Measurements from ENCODE around the gene FAM210B.
A peak's percentile ranks its signal among the peaks of the same experiment; 100 is the strongest.
"Not testable (repeated sequence)": the region's sequence is repeated elsewhere in the genome, so short reads cannot be mapped to it uniquely, and the experiment has no call there.

FAM210B gene

DNA sequence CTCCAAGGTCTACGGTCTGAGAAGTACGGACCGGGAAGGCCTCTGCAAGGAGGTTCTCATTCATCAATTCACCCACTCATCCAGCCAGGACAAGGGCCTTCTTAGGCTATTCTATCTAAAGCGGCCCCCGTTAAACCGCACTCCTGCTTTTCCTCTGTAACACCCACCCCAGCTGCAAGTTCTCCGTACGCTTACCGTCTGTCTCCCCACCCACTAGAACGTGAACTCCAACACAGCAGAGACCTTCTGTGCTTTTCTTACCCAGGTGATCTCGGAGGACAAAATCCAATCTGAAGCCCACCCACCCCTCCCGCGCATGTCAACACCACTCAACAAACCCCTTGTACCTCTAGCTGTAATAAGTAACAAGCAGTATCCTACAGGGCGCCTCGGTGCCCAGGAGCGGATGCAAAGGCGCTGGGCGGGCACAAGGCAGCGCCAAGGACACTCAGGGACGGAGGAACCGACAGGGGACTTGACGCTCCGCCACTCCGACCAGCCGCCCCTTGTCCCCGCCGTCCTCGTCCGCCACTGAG lies 32.9 kb downstream of the FAM210B start:
- H3K4me1 Mint-ChIP-seq = peaks cover 60% of the 10 kb centered on the region
- CTCF ChIA-PET = interaction anchor here (0.6 to 1.3 kb wide), 3 partner anchors 10 to 72 kb away, joined by 3 read pairs; no protein-coding TSS in a partner anchor
- DNase-seq = no peak
- no peak overlapping the region for H3K4me3 Mint-ChIP-seq
- H3K27me3 Mint-ChIP-seq = no peaks in the 10 kb centered on the region
- H3K27ac Mint-ChIP-seq = no peak overlapping the region
- no peaks in the 10 kb centered on the region for H3K9me3 Mint-ChIP-seq
- peaks cover 51% of the 10 kb centered on the region for H3K36me3 Mint-ChIP-seq

GRCh38 chr20:56392132-56392880 lies 33.5 kb downstream of the FAM210B start, which contains the start of the genes AURKA and CSTF1:
AURKA (minus strand) TSS chr20:56392215; CDS start chr20:56388197, 4,018 bp downstream.
CSTF1 (plus strand) TSS chr20:56392645; CDS start chr20:56395553, 2,908 bp downstream.
- Mint-ChIP-seq H3K36me3 (peaks cover 56% of the 10 kb centered on the region), H3K4me1 (peaks cover 62% of the 10 kb centered on the region), H3K27ac (no peak within 1 kb of the TSS), H3K9me3 (no peaks in the 10 kb centered on the region), H3K27me3 (no peaks in the 10 kb centered on the region), H3K4me3 (no peak within 1 kb of the TSS)
- CTCF ChIA-PET = interaction anchor here (1.2 to 1.3 kb wide), 2 partner anchors 11 to 72 kb away, joined by 3 read pairs; no protein-coding TSS in a partner anchor
- peak; percentile 99 for DNase-seq

DNA sequence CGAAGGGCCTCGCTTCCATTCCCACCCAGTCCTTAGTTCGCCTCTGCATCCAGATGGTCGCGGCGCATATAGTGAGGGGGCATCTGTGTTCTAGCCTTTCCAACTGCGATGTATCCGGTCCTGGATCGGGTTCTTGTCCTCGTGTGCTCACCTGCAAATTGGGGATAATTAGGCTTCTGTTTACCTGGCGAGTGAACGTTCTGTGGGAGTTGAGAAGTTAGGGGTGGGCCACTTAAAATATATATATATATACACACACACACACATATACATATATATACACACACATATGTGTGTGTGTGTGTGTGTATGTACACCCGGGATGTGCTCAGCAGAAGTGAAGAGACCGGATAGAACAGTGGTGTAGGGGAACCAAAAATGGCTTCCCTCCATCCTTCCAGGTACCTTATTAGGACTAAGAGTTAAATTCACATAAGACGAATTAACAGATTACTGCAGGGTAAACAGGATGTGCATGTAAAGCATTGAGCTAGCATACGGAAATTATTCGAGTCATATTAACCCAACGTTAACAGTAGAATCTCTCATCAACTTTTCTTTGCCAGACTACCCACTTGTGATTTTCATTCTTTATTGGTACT lies 34.2 kb downstream of the FAM210B start:
- Mint-ChIP-seq H3K9me3 (no peaks in the 10 kb centered on the region), H3K27ac (no peak overlapping the region), H3K27me3 (no peaks in the 10 kb centered on the region), H3K36me3 (peaks cover 58% of the 10 kb centered on the region), H3K4me1 (peaks cover 61% of the 10 kb centered on the region), H3K4me3 (no peak overlapping the region)
- CTCF ChIA-PET = interaction anchor here (0.6 to 1.2 kb wide), 3 partner anchors 19 to 92 kb away, joined by 3 read pairs; partner anchors contain the start of gene CASS4
- peak; percentile 31 for DNase-seq

- no peak for DNase-seq
- Mint-ChIP-seq H3K9me3 (no peaks in the 10 kb centered on the region), H3K27ac (no peak overlapping the region), H3K27me3 (no peaks in the 10 kb centered on the region), H3K36me3 (peaks cover 57% of the 10 kb centered on the region), H3K4me3 (no peak overlapping the region), H3K4me1 (peaks cover 56% of the 10 kb centered on the region)
- CTCF ChIA-PET = interaction anchor here (0.6 to 1.3 kb wide), 3 partner anchors 19 to 111 kb away, joined by 3 read pairs; partner anchors contain the start of gene CASS4
Measured at GRCh38 chr20:56393653-56394052, 34.9 kb downstream of the FAM210B start.

GRCh38 chr20:56395166-56395565 lies 36.4 kb downstream of the FAM210B start:
- H3K4me3 Mint-ChIP-seq = no peak overlapping the region
- H3K36me3 Mint-ChIP-seq = peaks cover 56% of the 10 kb centered on the region
- peak overlapping the region; percentile 17 for H3K27ac Mint-ChIP-seq
- DNase-seq = no peak
- H3K27me3 Mint-ChIP-seq = no peaks in the 10 kb centered on the region
- CTCF ChIA-PET = interaction anchor here (0.9 to 1.8 kb wide), 5 partner anchors 12 to 156 kb away, joined by 3 to 7 read pairs (median 3); partner anchors contain the start of gene CASS4
- H3K9me3 Mint-ChIP-seq = no peaks in the 10 kb centered on the region
- peaks cover 45% of the 10 kb centered on the region for H3K4me1 Mint-ChIP-seq

DNA sequence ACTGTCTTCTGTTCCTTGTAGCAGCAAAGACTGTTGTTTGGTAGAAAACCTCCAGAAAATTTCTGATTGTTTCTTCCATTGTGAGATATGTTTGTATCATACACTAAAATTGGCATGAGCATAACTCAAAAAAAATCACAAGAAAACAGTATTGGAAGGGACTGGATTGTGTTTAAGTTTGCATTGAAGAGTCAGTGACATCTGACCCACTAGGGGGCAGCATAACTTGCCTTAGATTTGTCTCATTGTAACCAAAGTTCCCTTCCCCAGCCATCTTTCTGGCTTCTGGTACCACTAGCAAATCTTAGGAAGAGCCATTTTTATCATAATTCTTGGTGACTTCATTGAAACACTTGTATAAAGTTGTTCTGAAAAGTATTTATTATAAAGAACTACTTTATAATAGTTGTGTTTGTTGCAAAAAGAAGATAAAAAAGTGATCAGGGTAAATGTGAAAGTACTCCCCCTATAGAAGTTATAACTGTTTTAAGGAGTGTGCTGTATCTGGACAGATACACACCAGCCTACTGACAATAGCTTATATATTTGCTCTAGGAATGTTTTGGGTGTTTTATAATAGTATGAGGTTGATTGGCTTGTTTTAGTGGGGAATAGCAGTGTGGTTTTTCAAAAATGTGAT lies 41.3 kb downstream of the FAM210B start:
- Mint-ChIP-seq H3K9me3 (no peaks in the 10 kb centered on the region), H3K4me3 (no peak overlapping the region), H3K27me3 (no peaks in the 10 kb centered on the region), H3K36me3 (peaks cover 71% of the 10 kb centered on the region), H3K27ac (peak overlapping the region; percentile 9), H3K4me1 (peaks cover 19% of the 10 kb centered on the region)
- CTCF ChIA-PET = interaction anchor here (1.0 to 1.6 kb wide), 4 partner anchors 12 to 150 kb away, joined by 3 to 10 read pairs (median 4); partner anchors contain the start of gene CASS4
- DNase-seq = peak; percentile 77

- Mint-ChIP-seq H3K27me3 (no peaks in the 10 kb centered on the region), H3K4me3 (no peak overlapping the region), H3K9me3 (no peaks in the 10 kb centered on the region), H3K4me1 (peaks cover 8% of the 10 kb centered on the region), H3K27ac (no peak overlapping the region), H3K36me3 (peaks cover 71% of the 10 kb centered on the region)
- no peak for DNase-seq
- CTCF ChIA-PET = no interaction called here
Measured at GRCh38 chr20:56403465-56403864, 44.7 kb downstream of the FAM210B start.

- Mint-ChIP-seq H3K36me3 (peaks cover 71% of the 10 kb centered on the region), H3K4me1 (peaks cover 14% of the 10 kb centered on the region)
- CTCF ChIA-PET = interaction anchor here (1.3 kb wide), 1 partner anchor 63 kb away, joined by 3 read pairs; the partner anchor contains the start of gene RTF2
- H3K27ac Mint-ChIP-seq, H3K9me3 Mint-ChIP-seq, H3K27me3 Mint-ChIP-seq, H3K4me3 Mint-ChIP-seq, DNase-seq: not testable (repeated sequence)
Measured at GRCh38 chr20:56405356-56405755, 46.6 kb downstream of the FAM210B start.

DNA sequence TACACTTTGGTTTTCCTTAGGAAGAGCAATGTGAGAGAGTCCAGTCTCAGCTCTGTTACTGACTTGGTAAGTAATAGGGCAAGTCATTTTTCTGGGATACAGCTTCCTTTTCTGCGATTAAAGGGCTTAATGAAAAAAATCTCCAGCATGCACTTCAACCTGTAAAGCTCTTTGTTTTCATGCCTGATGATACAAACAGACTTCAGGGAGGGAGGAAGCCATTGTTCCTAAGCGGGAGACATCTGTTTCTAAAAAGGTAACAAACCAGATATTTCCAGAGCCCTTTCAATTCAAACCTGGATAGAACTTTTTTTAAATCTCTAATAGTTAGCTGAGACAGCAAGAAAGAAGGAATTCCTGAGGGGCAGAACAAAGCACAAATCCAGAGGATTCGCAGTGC lies 48.1 kb downstream of the FAM210B start:
- Mint-ChIP-seq H3K27ac (no peak overlapping the region), H3K27me3 (no peaks in the 10 kb centered on the region), H3K4me3 (no peak overlapping the region), H3K36me3 (peaks cover 67% of the 10 kb centered on the region), H3K9me3 (no peaks in the 10 kb centered on the region), H3K4me1 (peaks cover 22% of the 10 kb centered on the region)
- CTCF ChIA-PET = interaction anchor here (1.2 to 2.0 kb wide), 2 partner anchors 11 kb away, joined by 3 to 5 read pairs; no protein-coding TSS in a partner anchor
- no peak for DNase-seq

GRCh38 chr20:56409521-56409920 lies 50.7 kb downstream of the FAM210B start:
- no peak overlapping the region for H3K27ac Mint-ChIP-seq
- H3K9me3 Mint-ChIP-seq = peaks cover 4% of the 10 kb centered on the region
- CTCF ChIA-PET = interaction anchor here (2.5 kb wide), 1 partner anchor 14 kb away, joined by 7 read pairs; no protein-coding TSS in a partner anchor
- no peak for DNase-seq
- no peaks in the 10 kb centered on the region for H3K27me3 Mint-ChIP-seq
- H3K36me3 Mint-ChIP-seq = peaks cover 67% of the 10 kb centered on the region
- H3K4me1 Mint-ChIP-seq = peaks cover 47% of the 10 kb centered on the region
- no peak overlapping the region for H3K4me3 Mint-ChIP-seq

DNA sequence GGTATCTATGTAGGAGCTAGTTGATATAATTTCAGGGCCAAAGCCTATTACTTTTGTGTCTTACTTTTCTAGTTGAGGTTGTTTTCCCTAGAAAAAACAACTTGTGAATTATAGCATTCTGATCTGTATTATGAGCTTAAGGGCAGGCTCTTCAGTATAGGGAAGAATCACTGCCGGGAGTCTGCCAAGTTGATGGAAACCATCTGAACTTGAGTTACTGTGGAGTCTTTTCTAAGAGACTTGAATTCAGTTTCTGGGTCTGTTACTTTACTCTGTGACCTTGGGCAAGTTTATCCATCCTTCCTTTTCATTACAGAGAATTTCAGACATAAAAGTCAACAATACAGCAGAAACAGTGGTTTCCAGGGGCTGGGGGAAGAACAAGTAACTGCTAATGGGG lies 51.2 kb downstream of the FAM210B start:
- Mint-ChIP-seq H3K36me3 (peaks cover 66% of the 10 kb centered on the region), H3K27me3 (no peaks in the 10 kb centered on the region), H3K27ac (peak overlapping the region; percentile 20), H3K4me1 (peaks cover 50% of the 10 kb centered on the region), H3K4me3 (no peak overlapping the region), H3K9me3 (peaks cover 4% of the 10 kb centered on the region)
- no peak for DNase-seq
- CTCF ChIA-PET = interaction anchor here (2.5 kb wide), 1 partner anchor 15 kb away, joined by 7 read pairs; no protein-coding TSS in a partner anchor

DNA sequence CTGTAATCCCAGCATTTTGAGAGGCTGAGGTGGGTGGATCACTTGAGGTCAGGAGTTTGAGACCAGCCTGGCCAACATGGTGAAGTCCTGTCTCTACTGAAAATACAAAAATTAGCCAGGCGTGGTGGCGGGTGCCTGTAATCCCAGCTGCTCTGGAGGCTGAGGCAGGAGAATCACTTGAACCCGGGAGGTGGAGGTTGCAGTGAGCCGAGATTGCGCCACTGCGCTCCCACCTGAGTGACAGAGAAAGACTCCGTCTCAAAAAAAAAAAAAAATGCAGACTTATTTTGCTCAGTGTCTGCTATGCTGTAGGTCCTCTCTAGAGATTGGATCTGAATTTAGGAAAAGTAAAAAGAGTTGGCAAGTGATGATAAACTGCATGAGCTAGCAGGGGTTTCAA lies 52.5 kb downstream of the FAM210B start:
- H3K4me3 Mint-ChIP-seq = peak overlapping the region; percentile 81
- CTCF ChIA-PET = interaction anchor here (0.6 to 3.7 kb wide), 6 partner anchors 9 to 57 kb away, joined by 3 to 19 read pairs (median 4); partner anchors contain the start of gene RTF2
- peaks cover 57% of the 10 kb centered on the region for H3K36me3 Mint-ChIP-seq
- DNase-seq, H3K27me3 Mint-ChIP-seq, H3K9me3 Mint-ChIP-seq: not testable (repeated sequence)
- H3K27ac Mint-ChIP-seq = peak overlapping the region; percentile 93
- H3K4me1 Mint-ChIP-seq = peaks cover 55% of the 10 kb centered on the region

DNA sequence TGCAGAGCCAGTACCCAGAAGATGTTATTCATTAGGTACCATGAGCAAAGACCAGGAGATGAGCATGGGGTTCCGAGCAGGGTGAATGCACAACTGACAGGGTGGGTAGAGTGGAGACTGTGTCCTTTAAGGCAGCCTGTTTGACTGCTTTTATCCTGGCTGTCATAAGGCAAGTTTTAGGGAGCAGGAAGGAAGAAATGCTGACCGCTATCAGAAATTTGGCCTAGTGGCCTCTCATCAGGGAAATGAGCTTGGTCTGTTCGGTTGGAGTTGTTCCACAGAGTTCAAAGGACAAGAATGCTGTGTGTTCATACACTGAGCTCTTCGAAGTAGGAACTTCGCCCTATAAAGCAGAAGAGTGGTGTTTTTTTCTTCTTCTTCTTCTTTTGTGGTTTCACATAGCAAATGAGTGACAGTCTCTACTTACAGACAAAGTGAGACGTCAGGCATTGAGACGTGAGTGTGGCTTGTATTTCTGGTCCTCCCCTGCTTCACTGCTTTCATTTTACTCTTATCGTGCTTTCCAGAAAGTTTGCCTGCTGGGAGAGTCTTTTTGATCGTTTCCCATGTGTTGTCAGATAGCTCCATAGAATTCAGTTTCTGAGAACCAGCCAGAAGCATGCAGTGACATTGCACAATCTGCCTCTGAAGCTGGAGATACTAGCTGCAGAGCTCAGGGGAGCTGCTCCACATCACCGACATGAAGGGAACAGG lies 53.1 kb downstream of the FAM210B start, which contains the start of gene CASS4:
TSS of gene CASS4 (plus strand) at position 502 of the 714 bp plus-strand sequence. CDS start at position 701, 199 bp downstream.
- peak; percentile 57 for DNase-seq
- Mint-ChIP-seq H3K4me1 (peaks cover 61% of the 10 kb centered on the region), H3K27me3 (no peaks in the 10 kb centered on the region), H3K9me3 (peaks cover 4% of the 10 kb centered on the region), H3K36me3 (peaks cover 54% of the 10 kb centered on the region), H3K27ac (peak within 1 kb of the TSS; percentile 93), H3K4me3 (peak within 1 kb of the TSS; percentile 81)
- CTCF ChIA-PET = interaction anchor here (0.6 to 3.7 kb wide), 10 partner anchors 10 to 72 kb away, joined by 3 to 19 read pairs (median 4); partner anchors contain the start of gene RTF2

Measured in activated naive CD4-positive, alpha-beta T cell treated with anti-CD3 and anti-CD28 coated beads, Interleukin-2, amount 10 ng/mL, durations not matched to agents 7 days and 5 days (primary cell).